ENCODE data around the gene SLC6A19.

DNA sequence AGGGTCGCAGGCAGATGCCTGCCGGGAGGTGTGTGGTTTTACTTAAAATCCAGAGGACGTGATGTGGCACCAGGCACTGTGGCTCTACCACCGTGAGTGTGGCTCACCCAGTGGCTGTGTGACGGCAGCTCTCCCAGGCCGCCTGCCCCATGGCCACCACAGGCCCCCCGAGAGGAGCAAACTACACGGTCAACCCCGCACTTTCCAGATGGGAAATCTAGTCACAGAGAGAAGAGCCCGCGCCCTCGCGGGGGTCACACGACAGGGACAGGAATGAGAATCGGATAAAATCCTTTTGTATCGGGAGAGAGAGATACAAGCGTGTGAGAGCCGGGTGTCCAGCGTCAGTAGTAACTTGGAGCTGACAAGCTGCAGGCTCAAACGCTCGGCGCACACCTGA, 69.0 kb downstream of the SLC6A19 start:
- TF ChIP-seq, protein P1, sequence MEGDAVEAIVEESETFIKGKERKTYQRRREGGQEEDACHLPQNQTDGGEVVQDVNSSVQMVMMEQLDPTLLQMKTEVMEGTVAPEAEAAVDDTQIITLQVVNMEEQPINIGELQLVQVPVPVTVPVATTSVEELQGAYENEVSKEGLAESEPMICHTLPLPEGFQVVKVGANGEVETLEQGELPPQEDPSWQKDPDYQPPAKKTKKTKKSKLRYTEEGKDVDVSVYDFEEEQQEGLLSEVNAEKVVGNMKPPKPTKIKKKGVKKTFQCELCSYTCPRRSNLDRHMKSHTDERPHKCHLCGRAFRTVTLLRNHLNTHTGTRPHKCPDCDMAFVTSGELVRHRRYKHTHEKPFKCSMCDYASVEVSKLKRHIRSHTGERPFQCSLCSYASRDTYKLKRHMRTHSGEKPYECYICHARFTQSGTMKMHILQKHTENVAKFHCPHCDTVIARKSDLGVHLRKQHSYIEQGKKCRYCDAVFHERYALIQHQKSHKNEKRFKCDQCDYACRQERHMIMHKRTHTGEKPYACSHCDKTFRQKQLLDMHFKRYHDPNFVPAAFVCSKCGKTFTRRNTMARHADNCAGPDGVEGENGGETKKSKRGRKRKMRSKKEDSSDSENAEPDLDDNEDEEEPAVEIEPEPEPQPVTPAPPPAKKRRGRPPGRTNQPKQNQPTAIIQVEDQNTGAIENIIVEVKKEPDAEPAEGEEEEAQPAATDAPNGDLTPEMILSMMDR (IDR thresholded peaks at IDR 0.05), result no peak
- TF ChIP-seq POLR2A (IDR thresholded peaks at IDR 0.05), result no peak

All from tibial nerve (tissue), 3 donors.